Memory B cell (primary cell): ENCODE results near the gene RYR1.

ENCODE experiments used
- ATAC-seq: fragments of 150-1000 bp; cut with Tn5 transposase; 2 replicates; pipeline ENCODE4 v1.10.0; 2021; ENCODE audit warnings: low read depth, mild to moderate bottlenecking, moderate library complexity
- DNase-seq, 2 donors: peaks; one replicate each; pipeline ENCODE4 v3.0.0; 2022; ENCODE audit warnings: low spot score in 2 of 2
- H3K27ac Mint-ChIP-seq: one replicate; pipeline ENCODE4 v1.8.0; 2022; ENCODE audit warnings: mild to moderate bottlenecking, moderate library complexity, mixed read lengths
- H3K27me3 Mint-ChIP-seq: one replicate; pipeline ENCODE4 v1.8.0; 2022; ENCODE audit warnings: mixed read lengths
- H3K36me3 Mint-ChIP-seq: one replicate; pipeline ENCODE4 v1.8.0; 2022; ENCODE audit warnings: mild to moderate bottlenecking, mixed read lengths
- H3K4me1 Mint-ChIP-seq: one replicate; pipeline ENCODE4 v1.8.0; 2022; ENCODE audit warnings: mixed read lengths
- H3K4me3 Mint-ChIP-seq: one replicate; pipeline ENCODE4 v1.8.0; 2022; ENCODE audit warnings: mild to moderate bottlenecking, moderate library complexity, mixed read lengths
- H3K9me3 Mint-ChIP-seq: one replicate; pipeline ENCODE4 v1.8.0; 2022; ENCODE audit warnings: mixed read lengths

The RYR1 gene

DNA sequence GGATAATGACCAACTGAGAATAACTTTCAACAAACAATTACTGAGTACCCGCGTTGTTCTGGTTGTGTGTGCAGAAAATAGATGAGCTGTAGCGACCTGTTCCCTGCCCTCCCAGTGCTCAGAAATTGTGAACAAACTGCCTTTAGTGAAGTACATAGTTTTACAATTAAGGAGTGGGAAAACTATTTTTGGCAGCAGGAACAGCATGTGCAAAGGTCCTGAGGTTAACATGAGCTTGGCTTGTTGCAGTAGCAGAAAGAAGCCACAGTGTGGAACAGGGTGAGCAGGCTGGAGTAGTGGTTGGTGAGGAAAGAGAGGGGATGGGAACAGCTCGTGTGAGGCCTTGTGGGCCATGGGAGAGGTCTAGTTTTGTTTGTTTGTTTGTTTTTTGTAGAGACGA is 16.0 kb downstream of the RYR1 start:
- peaks cover 6% of the 10 kb centered on the region for H3K9me3 Mint-ChIP-seq
- H3K27me3 Mint-ChIP-seq: peaks cover 15% of the 10 kb centered on the region
- H3K36me3 Mint-ChIP-seq: peaks cover 4% of the 10 kb centered on the region
- ATAC-seq: no peak
- no peaks in the 10 kb centered on the region for H3K4me1 Mint-ChIP-seq
- no peak for DNase-seq
- H3K27ac Mint-ChIP-seq: no peak overlapping the region
- no peak overlapping the region for H3K4me3 Mint-ChIP-seq

DNA sequence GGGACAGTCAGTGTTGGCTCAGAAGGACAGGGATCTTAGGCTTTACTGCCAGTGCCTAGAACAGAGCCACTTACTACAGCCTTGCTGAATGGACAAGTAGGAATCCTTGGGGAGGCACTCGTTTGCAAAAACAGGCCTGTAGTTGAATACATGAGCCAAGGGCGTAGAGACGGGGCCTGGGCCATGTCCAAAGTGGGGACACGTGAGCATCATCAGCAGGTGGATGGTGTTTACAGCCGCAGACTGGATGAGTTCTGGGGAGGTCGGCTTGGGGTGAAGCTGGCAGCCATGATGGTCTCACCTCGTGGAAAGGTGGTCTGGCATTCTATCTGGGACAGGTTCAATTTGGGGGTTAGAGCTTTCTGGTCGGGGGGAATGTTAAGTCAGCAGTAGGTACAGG is 17.5 kb downstream of the RYR1 start:
- Mint-ChIP-seq H3K4me3 (no peak overlapping the region), H3K9me3 (peaks cover 6% of the 10 kb centered on the region), H3K27me3 (peaks cover 7% of the 10 kb centered on the region), H3K36me3 (peaks cover 4% of the 10 kb centered on the region), H3K27ac (no peak overlapping the region), H3K4me1 (no peaks in the 10 kb centered on the region)
- ATAC-seq: no peak
- DNase-seq: no peak

DNA sequence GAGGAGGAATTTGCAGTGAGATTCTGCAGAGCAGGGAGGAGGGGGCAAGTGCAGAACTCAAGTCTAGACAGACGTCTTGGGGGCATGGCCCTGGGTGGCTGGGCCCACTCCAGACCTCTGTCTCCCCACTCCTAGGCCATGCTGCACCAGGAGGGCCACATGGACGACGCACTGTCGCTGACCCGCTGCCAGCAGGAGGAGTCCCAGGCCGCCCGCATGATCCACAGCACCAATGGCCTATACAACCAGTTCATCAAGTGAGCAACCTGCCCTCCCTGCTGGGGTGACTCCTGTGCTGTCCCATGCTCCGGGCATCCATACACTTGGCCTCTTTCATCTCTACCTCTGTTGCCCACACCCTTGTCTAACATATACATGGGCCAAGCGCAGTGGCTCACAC is 18.1 kb downstream of the RYR1 start:
- Mint-ChIP-seq H3K4me1 (no peaks in the 10 kb centered on the region), H3K9me3 (peaks cover 6% of the 10 kb centered on the region), H3K27me3 (peaks cover 6% of the 10 kb centered on the region), H3K36me3 (peaks cover 4% of the 10 kb centered on the region), H3K27ac (no peak overlapping the region), H3K4me3 (no peak overlapping the region)
- DNase-seq: no peak
- ATAC-seq: no peak

DNA sequence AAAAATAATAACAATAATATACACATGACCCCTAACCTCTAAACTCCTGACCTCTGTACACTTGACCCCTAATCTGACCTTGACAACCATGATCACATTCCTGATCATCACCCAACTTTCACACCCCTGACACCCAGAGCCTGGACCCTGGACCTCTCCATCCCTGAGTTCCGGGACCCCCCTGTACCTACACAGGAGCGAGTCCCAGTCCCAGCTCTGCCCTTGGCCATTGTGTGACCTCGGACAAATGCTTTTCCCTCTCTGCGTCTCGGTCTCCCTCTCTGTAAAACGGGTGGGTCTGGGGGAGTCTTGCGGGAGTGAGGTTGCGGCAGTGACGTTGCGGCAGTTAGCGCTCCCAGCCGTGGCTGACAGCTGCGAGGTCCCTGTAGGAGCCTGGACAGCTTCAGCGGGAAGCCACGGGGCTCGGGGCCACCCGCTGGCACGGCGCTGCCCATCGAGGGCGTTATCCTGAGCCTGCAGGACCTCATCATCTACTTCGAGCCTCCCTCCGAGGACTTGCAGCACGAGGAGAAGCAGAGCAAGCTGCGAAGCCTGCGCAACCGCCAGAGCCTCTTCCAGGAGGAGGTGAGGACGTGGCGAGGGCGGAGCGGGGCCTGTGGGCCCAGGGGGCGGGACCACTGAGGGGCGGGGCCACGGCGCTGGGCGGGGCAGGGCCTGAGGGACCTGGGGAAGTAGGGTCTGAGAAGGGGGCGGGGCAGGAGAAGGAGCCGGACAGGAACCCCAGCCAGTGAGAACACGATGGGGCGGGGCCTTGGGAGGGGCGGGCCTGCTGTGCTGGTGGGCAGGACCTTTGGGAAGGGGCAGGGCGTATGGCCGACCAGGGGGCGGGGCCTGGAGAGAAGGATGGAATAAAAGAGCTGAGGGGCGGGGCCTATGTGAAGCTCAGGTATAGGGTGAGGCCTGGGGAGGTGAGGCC is 19.2 kb downstream of the RYR1 start:
- DNase-seq (no peak), ATAC-seq (no peak)
- Mint-ChIP-seq H3K9me3 (peaks cover 6% of the 10 kb centered on the region), H3K27me3 (peaks cover 12% of the 10 kb centered on the region), H3K27ac (no peak overlapping the region), H3K4me3 (no peak overlapping the region), H3K36me3 (peaks cover 4% of the 10 kb centered on the region), H3K4me1 (no peaks in the 10 kb centered on the region)

DNA sequence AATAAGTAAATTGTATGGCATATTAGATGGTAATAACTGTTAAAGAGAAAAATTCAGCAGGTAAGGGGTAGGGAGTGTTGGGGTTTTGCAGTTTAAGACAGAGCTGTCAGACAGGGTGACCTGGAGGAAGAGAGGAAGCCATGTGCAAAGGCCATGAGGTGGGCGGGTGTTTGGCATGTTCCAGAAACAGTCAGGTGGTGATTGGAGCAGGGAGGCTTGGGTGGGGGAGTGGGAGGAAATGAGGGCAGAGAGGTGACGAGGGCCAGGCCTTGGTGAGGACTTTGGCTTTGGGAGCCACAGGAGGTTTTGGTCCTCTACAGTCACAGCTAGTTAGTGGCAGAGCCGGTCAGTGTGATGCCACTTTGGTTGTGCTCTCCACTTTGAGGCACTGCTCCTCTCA is 20.1 kb downstream of the RYR1 start:
- DNase-seq (no peak), ATAC-seq (no peak)
- peaks cover 4% of the 10 kb centered on the region for H3K36me3 Mint-ChIP-seq
- H3K9me3 Mint-ChIP-seq: peaks cover 6% of the 10 kb centered on the region
- H3K27me3 Mint-ChIP-seq: peaks cover 13% of the 10 kb centered on the region
- H3K4me1 Mint-ChIP-seq: no peaks in the 10 kb centered on the region
- H3K27ac Mint-ChIP-seq: no peak overlapping the region
- no peak overlapping the region for H3K4me3 Mint-ChIP-seq

DNA sequence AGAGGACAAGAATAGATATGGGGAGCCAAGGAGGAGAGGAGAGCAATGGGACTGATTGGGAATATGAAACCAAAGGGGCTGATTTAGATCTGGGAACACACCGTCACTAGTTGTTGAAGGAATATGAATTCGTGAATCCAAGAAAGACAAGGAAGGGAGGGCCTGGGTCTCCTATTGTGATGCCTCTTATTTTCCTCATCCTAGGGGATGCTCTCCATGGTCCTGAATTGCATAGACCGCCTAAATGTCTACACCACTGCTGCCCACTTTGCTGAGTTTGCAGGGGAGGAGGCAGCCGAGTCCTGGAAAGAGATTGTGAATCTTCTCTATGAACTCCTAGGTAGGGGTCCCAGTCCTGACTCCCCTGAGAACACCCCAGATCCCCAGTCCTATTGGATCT is 21.5 kb downstream of the RYR1 start:
- DNase-seq: no peak
- Mint-ChIP-seq H3K9me3 (peaks cover 1% of the 10 kb centered on the region), H3K36me3 (no peaks in the 10 kb centered on the region), H3K27ac (no peak overlapping the region), H3K27me3 (peaks cover 17% of the 10 kb centered on the region), H3K4me3 (no peak overlapping the region), H3K4me1 (no peaks in the 10 kb centered on the region)
- ATAC-seq: no peak

DNA sequence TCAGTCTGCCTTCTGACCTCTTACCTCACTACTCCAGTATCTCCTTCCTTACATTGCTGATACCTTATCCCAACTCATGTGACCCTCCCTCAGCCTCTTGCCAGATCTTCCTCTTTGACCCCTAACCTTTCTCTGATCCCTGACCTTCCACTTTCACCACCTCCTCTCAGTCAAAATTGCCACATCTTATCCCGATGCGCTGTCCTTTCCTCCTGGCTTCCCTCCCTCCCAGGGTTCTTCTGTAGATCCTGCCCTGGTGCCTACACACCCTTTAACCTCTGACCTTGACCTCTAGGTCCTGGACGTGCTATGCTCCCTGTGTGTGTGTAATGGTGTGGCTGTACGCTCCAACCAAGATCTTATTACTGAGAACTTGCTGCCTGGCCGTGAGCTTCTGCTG is 23.7 kb downstream of the RYR1 start:
- Mint-ChIP-seq H3K27me3 (peaks cover 17% of the 10 kb centered on the region), H3K9me3 (no peaks in the 10 kb centered on the region), H3K27ac (no peak overlapping the region), H3K4me1 (no peaks in the 10 kb centered on the region), H3K36me3 (no peaks in the 10 kb centered on the region), H3K4me3 (no peak overlapping the region)
- ATAC-seq (no peak), DNase-seq (no peak)

DNA sequence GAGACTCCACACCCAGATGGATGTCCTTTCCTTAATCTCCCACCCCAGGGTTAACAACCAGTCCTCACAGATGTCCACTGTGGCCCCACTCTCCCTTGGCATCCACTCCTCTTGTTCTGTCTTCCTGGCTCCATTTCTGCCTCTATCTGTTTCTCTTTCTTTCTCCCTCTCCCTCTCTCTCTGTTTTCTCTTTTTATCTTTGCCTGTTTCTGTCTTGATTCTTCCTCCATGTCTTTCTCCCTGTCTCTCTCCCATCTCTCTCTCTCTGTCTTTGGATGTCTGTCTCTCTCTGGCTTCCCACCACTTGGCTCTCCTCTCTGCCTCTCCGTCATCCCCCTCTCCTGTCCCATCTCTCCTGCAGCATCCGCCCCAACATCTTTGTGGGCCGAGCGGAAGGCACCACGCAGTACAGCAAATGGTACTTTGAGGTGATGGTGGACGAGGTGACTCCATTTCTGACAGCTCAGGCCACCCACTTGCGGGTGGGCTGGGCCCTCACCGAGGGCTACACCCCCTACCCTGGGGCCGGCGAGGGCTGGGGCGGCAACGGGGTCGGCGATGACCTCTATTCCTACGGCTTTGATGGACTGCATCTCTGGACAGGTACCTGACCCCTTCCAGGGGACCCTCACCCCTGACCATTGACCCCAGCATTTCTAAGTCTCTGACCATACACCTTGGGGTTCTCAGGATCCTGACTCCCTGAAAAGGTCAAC is 24.4 kb downstream of the RYR1 start:
- H3K9me3 Mint-ChIP-seq: no peaks in the 10 kb centered on the region
- no peak overlapping the region for H3K4me3 Mint-ChIP-seq
- ATAC-seq: no peak
- H3K27me3 Mint-ChIP-seq: peaks cover 19% of the 10 kb centered on the region
- H3K27ac Mint-ChIP-seq: no peak overlapping the region
- no peaks in the 10 kb centered on the region for H3K36me3 Mint-ChIP-seq
- no peak for DNase-seq
- no peaks in the 10 kb centered on the region for H3K4me1 Mint-ChIP-seq

DNA sequence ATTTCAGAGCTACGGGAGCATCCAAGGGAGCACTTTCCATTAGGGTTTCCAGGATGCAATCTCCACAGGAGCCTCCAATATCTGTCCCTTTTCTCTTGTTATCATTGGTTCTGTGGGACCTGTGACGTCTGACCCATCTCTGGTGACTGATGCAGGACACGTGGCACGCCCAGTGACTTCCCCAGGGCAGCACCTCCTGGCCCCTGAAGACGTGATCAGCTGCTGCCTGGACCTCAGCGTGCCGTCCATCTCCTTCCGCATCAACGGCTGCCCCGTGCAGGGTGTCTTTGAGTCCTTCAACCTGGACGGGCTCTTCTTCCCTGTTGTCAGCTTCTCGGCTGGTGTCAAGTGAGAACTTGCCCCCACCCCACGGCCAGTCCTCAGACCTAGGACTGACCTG is 25.5 kb downstream of the RYR1 start:
- ATAC-seq (no peak), DNase-seq (no peak)
- H3K9me3 Mint-ChIP-seq: no peaks in the 10 kb centered on the region
- H3K4me1 Mint-ChIP-seq: no peaks in the 10 kb centered on the region
- H3K27me3 Mint-ChIP-seq: peaks cover 19% of the 10 kb centered on the region
- H3K36me3 Mint-ChIP-seq: no peaks in the 10 kb centered on the region
- H3K4me3 Mint-ChIP-seq: no peak overlapping the region
- H3K27ac Mint-ChIP-seq: no peak overlapping the region

DNA sequence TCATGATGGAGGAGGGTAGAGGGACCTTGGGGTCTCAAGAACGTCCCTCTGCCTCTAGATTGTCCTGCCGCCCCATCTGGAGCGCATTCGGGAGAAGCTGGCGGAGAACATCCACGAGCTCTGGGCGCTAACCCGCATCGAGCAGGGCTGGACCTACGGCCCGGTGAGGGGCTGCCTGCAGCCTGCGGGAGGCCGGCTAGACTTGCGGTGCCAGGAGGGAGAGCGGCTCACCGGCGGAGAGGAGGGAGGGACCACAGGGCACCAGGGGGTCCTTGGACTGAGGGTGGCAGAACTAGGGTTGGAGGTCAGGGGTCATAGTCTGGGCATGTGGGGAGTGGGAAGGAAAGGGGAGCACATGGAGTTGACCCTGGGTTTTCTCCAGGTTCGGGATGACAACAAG is 29.9 kb downstream of the RYR1 start:
- no peak overlapping the region for H3K4me3 Mint-ChIP-seq
- peaks cover 19% of the 10 kb centered on the region for H3K27me3 Mint-ChIP-seq
- H3K4me1 Mint-ChIP-seq: no peaks in the 10 kb centered on the region
- no peaks in the 10 kb centered on the region for H3K9me3 Mint-ChIP-seq
- DNase-seq (no peak), ATAC-seq (no peak)
- peaks cover 2% of the 10 kb centered on the region for H3K36me3 Mint-ChIP-seq
- no peak overlapping the region for H3K27ac Mint-ChIP-seq

DNA sequence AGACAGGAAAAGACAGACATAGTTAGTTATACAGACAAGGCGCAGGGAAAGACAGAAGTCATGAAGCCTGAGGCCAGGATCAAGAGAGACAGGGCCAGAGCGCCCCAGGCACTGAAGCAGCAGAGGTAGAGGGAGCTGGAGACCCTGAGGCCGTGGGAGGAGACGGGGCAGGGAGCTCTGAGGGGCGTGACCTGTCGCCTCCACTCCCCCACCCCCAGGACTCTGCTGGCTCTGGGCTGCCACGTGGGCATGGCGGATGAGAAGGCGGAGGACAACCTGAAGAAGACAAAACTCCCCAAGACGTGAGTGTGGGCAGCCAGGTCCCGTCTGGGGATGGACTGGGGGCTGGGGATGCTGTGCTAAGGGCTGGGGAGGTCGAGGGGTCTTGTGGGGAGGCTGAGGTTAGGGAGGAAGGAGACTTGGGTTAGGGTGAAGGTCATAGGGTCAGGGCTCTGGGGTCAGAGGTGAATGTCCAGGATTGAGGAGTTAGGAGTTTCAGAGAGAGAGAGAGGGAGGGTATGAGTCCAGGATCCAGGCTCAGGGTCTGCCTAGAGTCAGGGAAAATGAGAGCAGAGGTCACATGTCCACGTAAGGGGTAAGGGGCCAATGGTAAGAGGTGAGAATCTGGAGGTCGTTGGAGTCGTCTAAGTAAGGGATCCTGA is 31.1 kb downstream of the RYR1 start:
- no peaks in the 10 kb centered on the region for H3K4me1 Mint-ChIP-seq
- H3K27me3 Mint-ChIP-seq: peaks cover 14% of the 10 kb centered on the region
- no peak for ATAC-seq
- peaks cover 2% of the 10 kb centered on the region for H3K36me3 Mint-ChIP-seq
- DNase-seq: no peak
- no peaks in the 10 kb centered on the region for H3K9me3 Mint-ChIP-seq
- H3K4me3 Mint-ChIP-seq: no peak overlapping the region
- H3K27ac Mint-ChIP-seq: no peak overlapping the region

DNA sequence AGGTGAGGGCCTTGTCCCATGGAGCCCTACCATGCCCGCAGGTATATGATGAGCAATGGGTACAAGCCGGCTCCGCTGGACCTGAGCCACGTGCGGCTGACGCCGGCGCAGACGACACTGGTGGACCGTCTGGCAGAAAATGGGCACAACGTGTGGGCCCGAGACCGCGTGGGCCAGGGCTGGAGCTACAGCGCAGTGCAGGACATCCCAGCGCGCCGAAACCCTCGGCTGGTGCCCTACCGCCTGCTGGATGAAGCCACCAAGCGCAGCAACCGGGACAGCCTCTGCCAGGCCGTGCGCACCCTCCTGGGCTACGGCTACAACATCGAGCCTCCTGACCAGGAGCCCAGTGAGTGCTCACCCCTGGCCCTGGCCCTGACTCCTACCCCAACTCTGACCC is 32.6 kb downstream of the RYR1 start:
- no peak overlapping the region for H3K27ac Mint-ChIP-seq
- H3K4me1 Mint-ChIP-seq: no peaks in the 10 kb centered on the region
- H3K4me3 Mint-ChIP-seq: no peak overlapping the region
- H3K36me3 Mint-ChIP-seq: peaks cover 2% of the 10 kb centered on the region
- no peak for DNase-seq
- no peak for ATAC-seq
- H3K27me3 Mint-ChIP-seq: peaks cover 15% of the 10 kb centered on the region
- H3K9me3 Mint-ChIP-seq: no peaks in the 10 kb centered on the region

DNA sequence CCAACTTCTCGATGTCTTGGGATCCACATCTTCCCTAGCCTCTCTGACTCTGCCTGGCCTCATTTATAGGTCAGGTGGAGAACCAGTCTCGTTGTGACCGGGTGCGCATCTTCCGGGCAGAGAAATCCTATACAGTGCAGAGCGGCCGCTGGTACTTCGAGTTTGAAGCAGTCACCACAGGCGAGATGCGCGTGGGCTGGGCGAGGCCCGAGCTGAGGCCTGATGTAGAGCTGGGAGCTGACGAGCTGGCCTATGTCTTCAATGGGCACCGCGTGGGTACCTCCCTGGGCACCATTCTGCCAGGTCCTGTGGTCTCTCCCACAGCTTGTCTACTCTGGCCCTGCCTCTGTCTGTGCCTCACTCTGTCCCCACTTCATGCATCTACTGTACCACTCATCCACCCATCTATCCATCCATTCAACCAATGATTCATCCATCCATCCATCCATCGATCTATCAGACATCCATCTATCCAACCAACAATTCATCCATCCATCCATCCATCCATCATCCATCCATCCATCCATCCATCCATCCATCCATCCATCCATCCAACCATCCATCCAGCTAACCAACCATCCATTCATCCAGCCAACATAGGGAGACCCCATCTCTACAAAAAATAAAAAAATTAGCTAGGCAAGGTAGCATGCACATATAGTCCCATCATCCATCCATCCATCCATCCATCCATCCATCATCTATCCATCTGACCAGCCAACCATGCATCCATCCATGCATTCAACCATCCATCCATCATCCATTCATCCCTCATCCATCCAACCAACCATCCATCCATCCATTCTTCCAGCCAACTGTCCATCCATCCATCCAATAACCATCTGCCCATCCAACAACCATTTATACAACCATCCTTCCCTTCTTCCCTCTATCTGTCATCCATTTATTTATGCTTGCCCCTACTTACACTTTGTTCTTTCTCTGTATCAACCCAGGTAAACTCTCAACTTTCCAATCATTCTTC is 34.3 kb downstream of the RYR1 start:
- H3K4me3 Mint-ChIP-seq: no peak overlapping the region
- DNase-seq (no peak), ATAC-seq (no peak)
- H3K36me3 Mint-ChIP-seq: peaks cover 2% of the 10 kb centered on the region
- no peak overlapping the region for H3K27ac Mint-ChIP-seq
- no peaks in the 10 kb centered on the region for H3K4me1 Mint-ChIP-seq
- no peaks in the 10 kb centered on the region for H3K9me3 Mint-ChIP-seq
- peaks cover 10% of the 10 kb centered on the region for H3K27me3 Mint-ChIP-seq
